HEK293 (cell line): ENCODE measurements around the gene GTPBP6.
"Not testable (repeated sequence)": the region's sequence is repeated elsewhere in the genome, so short reads cannot be mapped to it uniquely, and the experiment has no call there.

ENCODE experiments used
- CTCF ChIP-seq: fragments of 450-650 bp; formaldehyde crosslinking; IDR thresholded peaks from 2 replicates; pipeline ENCODE4 v1.5.1; 2016; ENCODE audit warnings: missing biosample characterization, missing genetic modification characterization
- ELK4 ChIP-seq: IDR thresholded peaks from 2 replicates; pipeline ENCODE4 v1.6.1; 2011; ENCODE audit warnings: mild to moderate bottlenecking, low read depth, low read length, borderline replicate concordance
- GLI4 ChIP-seq: fragments of 450-650 bp; formaldehyde crosslinking; IDR thresholded peaks from 2 replicates; pipeline ENCODE4 v1.5.1; 2016; ENCODE audit warnings: missing biosample characterization, missing genetic modification characterization
- HOXA7 ChIP-seq: sonication (generic); formaldehyde crosslinking; IDR thresholded peaks from 2 replicates; pipeline ENCODE4 v1.8.1; 2022; ENCODE audit warnings: missing genetic modification reagents, borderline replicate concordance
- PRDM10 ChIP-seq: fragments of 450-650 bp; formaldehyde crosslinking; IDR thresholded peaks from 2 replicates; pipeline ENCODE4 v1.5.1; 2016; ENCODE audit warnings: missing biosample characterization, missing genetic modification characterization
- YY1 ChIP-seq: fragments of 450-650 bp; formaldehyde crosslinking; IDR thresholded peaks from 2 replicates; pipeline ENCODE4 v1.5.1; 2018; ENCODE audit warnings: missing biosample characterization, missing genetic modification characterization
- ZBTB49 ChIP-seq: fragments of 450-650 bp; formaldehyde crosslinking; IDR thresholded peaks from 2 replicates; pipeline ENCODE4 v1.5.1; 2016; ENCODE audit warnings: missing biosample characterization, missing genetic modification characterization, low read depth
- ZFHX2 ChIP-seq: fragments of 450-650 bp; formaldehyde crosslinking; conservative IDR thresholded peaks from 2 replicates; pipeline ENCODE4 v1.5.1; 2016; ENCODE audit warnings: missing biosample characterization, missing genetic modification characterization
- ZNF157 ChIP-seq: fragments of 450-650 bp; formaldehyde crosslinking; IDR thresholded peaks from 2 replicates; pipeline ENCODE4 v1.5.1; 2016; ENCODE audit warnings: missing biosample characterization, missing genetic modification characterization
- ZNF24 ChIP-seq: fragments of 450-650 bp; formaldehyde crosslinking; IDR thresholded peaks from 2 replicates; pipeline ENCODE4 v1.5.1; 2016; ENCODE audit warnings: missing biosample characterization, missing genetic modification characterization
- ZNF350 ChIP-seq: fragments of 450-650 bp; formaldehyde crosslinking; IDR thresholded peaks from 2 replicates; pipeline ENCODE4 v1.5.0; 2017; ENCODE audit warnings: missing biosample characterization, mild to moderate bottlenecking, missing genetic modification characterization
- ZNF423 ChIP-seq: fragments of 450-650 bp; formaldehyde crosslinking; IDR thresholded peaks from 2 replicates; pipeline ENCODE4 v1.5.1; 2016; ENCODE audit warnings: missing biosample characterization, missing genetic modification characterization
- ZNF639 ChIP-seq: fragments of 450-650 bp; formaldehyde crosslinking; IDR thresholded peaks from 2 replicates; pipeline ENCODE4 v1.5.1; 2016; ENCODE audit warnings: missing biosample characterization, missing genetic modification characterization
- ZSCAN4 ChIP-seq: fragments of 450-650 bp; formaldehyde crosslinking; IDR thresholded peaks from 2 replicates; pipeline ENCODE4 v1.5.1; 2017; ENCODE audit warnings: missing biosample characterization, missing genetic modification characterization

GRCh38 chrX:257054-257453, 61.5 kb downstream of the GTPBP6 start:
- TF ChIP-seq CTCF (tag by site-specific recombination); ZSCAN4 (tag by site-specific recombination); HOXA7 (CRISPR knock-in tag); YY1; ZNF24 (tag by site-specific recombination); PRDM10; ELK4; ZNF423 (tag by site-specific recombination); GLI4; ZFHX2 (tag by site-specific recombination); ZBTB49 (tag by site-specific recombination); ZNF350 (tag by site-specific recombination); ZNF157 (tag by site-specific recombination); ZNF639 (tag by site-specific recombination): not testable (repeated sequence)
